ENCODE measurements around the gene XRCC3.

DNA sequence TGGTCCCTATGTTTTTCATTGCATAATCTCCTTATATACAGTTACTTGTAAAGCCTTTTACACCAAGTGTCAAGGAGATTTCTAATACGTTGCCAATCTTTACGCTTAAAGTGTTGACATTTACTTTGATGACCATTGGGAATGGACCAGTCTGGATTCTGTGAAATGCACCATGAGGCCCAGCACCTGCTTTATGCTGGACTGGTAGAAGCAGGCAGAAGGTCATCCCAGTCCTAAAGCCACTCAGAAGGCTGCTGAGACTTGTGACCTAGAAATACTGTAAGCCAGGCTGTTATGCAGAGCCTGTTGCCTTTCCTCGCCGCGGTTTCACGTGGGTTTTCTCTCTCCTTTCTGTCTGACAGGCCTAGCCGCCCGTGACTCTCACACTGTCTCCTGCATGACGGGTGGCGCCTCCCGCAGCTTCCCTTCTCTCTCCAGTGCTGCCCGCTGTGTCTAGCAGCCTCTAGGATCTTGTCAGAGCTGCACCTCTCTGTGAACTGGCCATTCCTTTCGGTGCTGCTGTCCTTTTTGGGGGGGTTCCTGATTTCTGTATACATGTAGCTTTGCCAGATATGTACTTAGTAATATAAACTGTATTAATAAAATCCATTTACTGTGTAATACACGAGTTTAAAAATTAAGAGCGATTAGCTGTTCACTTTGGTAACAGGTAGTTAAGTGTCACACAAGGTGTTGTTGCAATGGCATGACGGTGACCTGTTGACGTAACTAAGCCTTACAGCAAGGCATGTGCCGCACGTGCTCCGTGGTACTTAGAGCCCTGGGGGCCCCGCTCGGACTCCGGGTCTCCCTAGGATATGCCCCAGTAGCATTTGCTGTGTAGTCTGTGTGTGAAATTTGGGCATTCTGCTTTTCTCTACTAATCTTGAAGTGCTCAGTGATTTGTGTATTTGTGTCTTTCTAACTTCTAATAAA is 29.7 kb downstream of the XRCC3 start:
- TF ChIP-seq, protein P1, sequence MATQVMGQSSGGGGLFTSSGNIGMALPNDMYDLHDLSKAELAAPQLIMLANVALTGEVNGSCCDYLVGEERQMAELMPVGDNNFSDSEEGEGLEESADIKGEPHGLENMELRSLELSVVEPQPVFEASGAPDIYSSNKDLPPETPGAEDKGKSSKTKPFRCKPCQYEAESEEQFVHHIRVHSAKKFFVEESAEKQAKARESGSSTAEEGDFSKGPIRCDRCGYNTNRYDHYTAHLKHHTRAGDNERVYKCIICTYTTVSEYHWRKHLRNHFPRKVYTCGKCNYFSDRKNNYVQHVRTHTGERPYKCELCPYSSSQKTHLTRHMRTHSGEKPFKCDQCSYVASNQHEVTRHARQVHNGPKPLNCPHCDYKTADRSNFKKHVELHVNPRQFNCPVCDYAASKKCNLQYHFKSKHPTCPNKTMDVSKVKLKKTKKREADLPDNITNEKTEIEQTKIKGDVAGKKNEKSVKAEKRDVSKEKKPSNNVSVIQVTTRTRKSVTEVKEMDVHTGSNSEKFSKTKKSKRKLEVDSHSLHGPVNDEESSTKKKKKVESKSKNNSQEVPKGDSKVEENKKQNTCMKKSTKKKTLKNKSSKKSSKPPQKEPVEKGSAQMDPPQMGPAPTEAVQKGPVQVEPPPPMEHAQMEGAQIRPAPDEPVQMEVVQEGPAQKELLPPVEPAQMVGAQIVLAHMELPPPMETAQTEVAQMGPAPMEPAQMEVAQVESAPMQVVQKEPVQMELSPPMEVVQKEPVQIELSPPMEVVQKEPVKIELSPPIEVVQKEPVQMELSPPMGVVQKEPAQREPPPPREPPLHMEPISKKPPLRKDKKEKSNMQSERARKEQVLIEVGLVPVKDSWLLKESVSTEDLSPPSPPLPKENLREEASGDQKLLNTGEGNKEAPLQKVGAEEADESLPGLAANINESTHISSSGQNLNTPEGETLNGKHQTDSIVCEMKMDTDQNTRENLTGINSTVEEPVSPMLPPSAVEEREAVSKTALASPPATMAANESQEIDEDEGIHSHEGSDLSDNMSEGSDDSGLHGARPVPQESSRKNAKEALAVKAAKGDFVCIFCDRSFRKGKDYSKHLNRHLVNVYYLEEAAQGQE (IDR thresholded peaks at IDR 0.05; ENCODE audit: insufficient read depth in 1 of 2, low read depth in 2 of 2, low read length in 1 of 2), result no peak
- TF ChIP-seq, protein P2, sequence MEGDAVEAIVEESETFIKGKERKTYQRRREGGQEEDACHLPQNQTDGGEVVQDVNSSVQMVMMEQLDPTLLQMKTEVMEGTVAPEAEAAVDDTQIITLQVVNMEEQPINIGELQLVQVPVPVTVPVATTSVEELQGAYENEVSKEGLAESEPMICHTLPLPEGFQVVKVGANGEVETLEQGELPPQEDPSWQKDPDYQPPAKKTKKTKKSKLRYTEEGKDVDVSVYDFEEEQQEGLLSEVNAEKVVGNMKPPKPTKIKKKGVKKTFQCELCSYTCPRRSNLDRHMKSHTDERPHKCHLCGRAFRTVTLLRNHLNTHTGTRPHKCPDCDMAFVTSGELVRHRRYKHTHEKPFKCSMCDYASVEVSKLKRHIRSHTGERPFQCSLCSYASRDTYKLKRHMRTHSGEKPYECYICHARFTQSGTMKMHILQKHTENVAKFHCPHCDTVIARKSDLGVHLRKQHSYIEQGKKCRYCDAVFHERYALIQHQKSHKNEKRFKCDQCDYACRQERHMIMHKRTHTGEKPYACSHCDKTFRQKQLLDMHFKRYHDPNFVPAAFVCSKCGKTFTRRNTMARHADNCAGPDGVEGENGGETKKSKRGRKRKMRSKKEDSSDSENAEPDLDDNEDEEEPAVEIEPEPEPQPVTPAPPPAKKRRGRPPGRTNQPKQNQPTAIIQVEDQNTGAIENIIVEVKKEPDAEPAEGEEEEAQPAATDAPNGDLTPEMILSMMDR (IDR thresholded peaks at IDR 0.05), result no peak
- TF ChIP-seq TCF7L2 (IDR thresholded peaks at IDR 0.05; ENCODE audit: low read depth, low read length), result no peak
- TF ChIP-seq SIN3A (IDR thresholded peaks at IDR 0.05; ENCODE audit: borderline replicate concordance, insufficient read depth, low read depth, low read length), result no peak
- no peak for TF ChIP-seq POLR2AphosphoS5 (IDR thresholded peaks at IDR 0.05; ENCODE audit: low read depth, low read length)

All from Panc1 (cell line).